ENCODE measurements around the gene CTTNBP2.

- no peak for TF ChIP-seq CTCF (IDR thresholded peaks at IDR 0.05)
- TF ChIP-seq POLR2A (IDR thresholded peaks at IDR 0.05) = no peak
These were observed 14.5 kb downstream of the CTTNBP2 start for GRCh38 chr7:117858712-117859111.

Data from adrenal gland (tissue), 5 donors.